ENCODE results near the gene LCE7A. TPM values are rescaled to one million over a fixed set of nuclear protein-coding genes. Genes with fewer than 3 reads are reported as not detected.

LCE7A gene
- total RNA-seq, 4 donors from 2014 or later: not detected

- Histone ChIP-seq H3K9me3 (no peaks in the 10 kb centered on the region), H3K27me3 (no peaks in the 10 kb centered on the region), H3K4me3 (replicated peaks in 1 of 3) (no peak overlapping the region), H3K27ac (no peak overlapping the region), H3K4me1 (no peaks in the 10 kb centered on the region), H3K36me3 (no peaks in the 10 kb centered on the region)
- DNase-seq: no peak
- TF ChIP-seq POLR2A (IDR thresholded peaks at IDR 0.05) (no peak), CTCF (IDR thresholded peaks at IDR 0.05) (no peak)
- WGBS, 2 donors: 100% methylated on average over 1 of the region's 1 CpG; no CpG with 5 or more reads in 1 of the 2 donors
- intact Hi-C loops (cut with DNase I): no loop called here
Measured at GRCh38 chr1:152884506-152884905, 24.7 kb downstream of the LCE7A start.

GRCh38 chr1:152884966-152885624 lies 25.3 kb downstream of the LCE7A start:
- no peaks in the 10 kb centered on the region for H3K4me1 ChIP-seq
- WGBS, 2 donors: 73 to 75% methylated on average over 4 of the region's 4 CpGs
- H3K27me3 ChIP-seq: no peaks in the 10 kb centered on the region
- no peak for DNase-seq
- H3K9me3 ChIP-seq: no peaks in the 10 kb centered on the region
- intact Hi-C loops (cut with DNase I): no loop called here
- no peak overlapping the region for H3K27ac ChIP-seq
- H3K4me3 ChIP-seq (replicated peaks in 1 of 3): no peak overlapping the region
- H3K36me3 ChIP-seq: no peaks in the 10 kb centered on the region
- TF ChIP-seq CTCF (IDR thresholded peaks at IDR 0.05) (no peak), POLR2A (IDR thresholded peaks at IDR 0.05) (no peak)

GRCh38 chr1:152886085-152886484 lies 26.3 kb downstream of the LCE7A start:
- Histone ChIP-seq H3K4me3 (replicated peaks in 1 of 3) (no peak overlapping the region), H3K4me1 (no peaks in the 10 kb centered on the region), H3K9me3 (no peaks in the 10 kb centered on the region), H3K27me3 (no peaks in the 10 kb centered on the region), H3K27ac (no peak overlapping the region), H3K36me3 (no peaks in the 10 kb centered on the region)
- DNase-seq: no peak
- WGBS, 2 donors: 41 to 48% methylated on average over 3 of the region's 3 CpGs
- no peak for TF ChIP-seq POLR2A (IDR thresholded peaks at IDR 0.05)
- TF ChIP-seq CTCF (IDR thresholded peaks at IDR 0.05): no peak
- intact Hi-C loops (cut with DNase I): no loop called here

GRCh38 chr1:152886758-152887409 lies 27.1 kb downstream of the LCE7A start:
- TF ChIP-seq POLR2A (IDR thresholded peaks at IDR 0.05) (no peak), CTCF (IDR thresholded peaks at IDR 0.05) (no peak)
- H3K27ac ChIP-seq: no peak overlapping the region
- H3K4me1 ChIP-seq: no peaks in the 10 kb centered on the region
- intact Hi-C loops (cut with DNase I): no loop called here
- H3K4me3 ChIP-seq (replicated peaks in 1 of 3): no peak overlapping the region
- no peak for DNase-seq
- H3K9me3 ChIP-seq: no peaks in the 10 kb centered on the region
- WGBS, 2 donors: 53 to 77% methylated on average over 4 to 8 of the region's 8 CpGs
- no peaks in the 10 kb centered on the region for H3K27me3 ChIP-seq
- H3K36me3 ChIP-seq: no peaks in the 10 kb centered on the region

- intact Hi-C loops (cut with DNase I): no loop called here
- H3K4me1 ChIP-seq: no peaks in the 10 kb centered on the region
- H3K4me3 ChIP-seq (replicated peaks in 1 of 3): no peak overlapping the region
- 94 to 97% methylated on average over 1 of the region's 1 CpG for WGBS, 2 donors
- no peak for DNase-seq
- H3K9me3 ChIP-seq: no peaks in the 10 kb centered on the region
- no peaks in the 10 kb centered on the region for H3K27me3 ChIP-seq
- no peak overlapping the region for H3K27ac ChIP-seq
- no peaks in the 10 kb centered on the region for H3K36me3 ChIP-seq
- no peak for TF ChIP-seq CTCF (IDR thresholded peaks at IDR 0.05)
- no peak for TF ChIP-seq POLR2A (IDR thresholded peaks at IDR 0.05)
Measured at GRCh38 chr1:152888126-152888525, 28.3 kb downstream of the LCE7A start.
